H1 (cell line): ENCODE data around the gene PJA1. TPM values are rescaled to one million over a fixed set of nuclear protein-coding genes. Genes with fewer than 3 reads are reported as not detected.

ENCODE experiments used
- CTCF ChIA-PET: fragments of 300-600 bp; sonication (Branson Sonifier 250); formaldehyde crosslinking; loops from one replicate; lab custom pipeline; 2021; ENCODE audit not compliant: partially characterized antibody; lab: Charles Lee
- POLR2A ChIA-PET: fragments of 300-600 bp; sonication (Branson Sonifier 250); formaldehyde crosslinking; loops from one replicate; lab custom pipeline; 2021; ENCODE audit warnings: inconsistent platforms; ENCODE audit not compliant: partially characterized antibody; lab: Charles Lee
- DNase-seq, 2 experiments: peaks; one replicate each; pipeline versions ENCODE4 v3.0.0 to v3.0.0-alpha.2; 2010 to 2022; ENCODE audit warnings: low spot score in 2 of 2, low read depth in 1 of 2, mixed read lengths in 1 of 2
- FAIRE-seq: peaks from 2 replicates; lab custom pipeline; 2011; peaks lifted over from hg19 to GRCh38; lab: Jason Lieb, UNC
- H2AFZ ChIP-seq: 2 replicates; pipeline ENCODE4 v1.8.1; 2012; ENCODE audit warnings: low read length, inconsistent platforms
- H2AK5ac ChIP-seq: 2 replicates; pipeline ENCODE4 v1.6.1; 2013; ENCODE audit warnings: low read depth, low read length
- H2BK120ac ChIP-seq: replicated peaks from 2 replicates; pipeline ENCODE3; 2013; ENCODE audit warnings: low read depth, low read length, inconsistent platforms
- H2BK12ac ChIP-seq: 2 replicates; pipeline ENCODE4 v1.6.1; 2013; ENCODE audit warnings: low read depth, low read length
- H2BK15ac ChIP-seq: 2 replicates; pipeline ENCODE4 v1.6.1; 2013; ENCODE audit warnings: low read length
- H2BK20ac ChIP-seq: 2 replicates; pipeline ENCODE4 v1.6.1; 2013; ENCODE audit warnings: low read length
- H2BK5ac ChIP-seq: 2 replicates; pipeline ENCODE4 v1.6.1; 2013; ENCODE audit warnings: low read depth, low read length
- H3K14ac ChIP-seq: 2 replicates; pipeline ENCODE4 v1.6.1; 2013; ENCODE audit warnings: inconsistent platforms; ENCODE audit not compliant: insufficient read length
- H3K18ac ChIP-seq: 2 replicates; pipeline ENCODE4 v1.6.1; 2013; ENCODE audit warnings: low read length; ENCODE audit errors: extremely low read depth
- H3K23ac ChIP-seq: 2 replicates; pipeline ENCODE4 v1.6.1; 2013; ENCODE audit warnings: inconsistent platforms; ENCODE audit not compliant: insufficient read length
- H3K23me2 ChIP-seq: 2 replicates; pipeline ENCODE4 v1.6.1; 2013; ENCODE audit warnings: low read depth, low read length
- H3K27ac ChIP-seq: 2 replicates; pipeline ENCODE4 v1.6.1; 2011; ENCODE audit warnings: low read depth, low read length, inconsistent platforms
- H3K27me3 ChIP-seq, 4 experiments: replicated peaks in 1 of 4; 1 replicate in 1 of 4; 2 replicates in 3 of 4; pipeline versions ENCODE4 v1.6.1 to v1.8.1; 2011 to 2013; ENCODE audit warnings: low read length in 3 of 4, mild to moderate bottlenecking in 3 of 4, inconsistent platforms in 2 of 4, mixed read lengths in 2 of 4, moderate library complexity in 1 of 4; ENCODE audit not compliant: control insufficient read depth in 3 of 4, insufficient read depth in 3 of 4; ENCODE audit errors: extremely low read depth in 1 of 4
- H3K36me3 ChIP-seq, 4 experiments: 2 replicates each; pipeline versions ENCODE4 v1.6.1 to v1.8.1; 2011 to 2013; ENCODE audit warnings: mild to moderate bottlenecking in 4 of 4, low read length in 3 of 4, moderate library complexity in 2 of 4, control low read depth in 1 of 4, inconsistent platforms in 1 of 4; ENCODE audit not compliant: insufficient read depth in 4 of 4, control insufficient read depth in 2 of 4
- H3K4ac ChIP-seq: replicated peaks from 2 replicates; pipeline ENCODE3; 2013; ENCODE audit warnings: low read length, low read depth, mixed read lengths, inconsistent platforms; ENCODE audit not compliant: insufficient read length
- H3K4me1 ChIP-seq, 4 experiments: replicated peaks in 1 of 4; 1 replicate in 1 of 4; 2 replicates in 3 of 4; pipeline versions ENCODE4 v1.6.1 to v1.8.1; 2011 to 2013; ENCODE audit warnings: low read length in 3 of 4, inconsistent platforms in 2 of 4, mixed read lengths in 1 of 4; ENCODE audit not compliant: insufficient read depth in 4 of 4, control insufficient read depth in 3 of 4
- H3K4me2 ChIP-seq, 2 experiments: 2 replicates each; pipeline versions ENCODE4 v1.6.1 to v1.8.1; 2011 to 2013; ENCODE audit warnings: low read depth in 2 of 2, low read length in 2 of 2, control low read depth in 1 of 2, inconsistent platforms in 1 of 2, mild to moderate bottlenecking in 1 of 2; ENCODE audit not compliant: insufficient read depth in 1 of 2
- H3K4me3 ChIP-seq, 4 experiments: fragments of 200-600, 300-600 bp in 1 of 4; sonication (generic), shearing (Covaris generic), sonication (Bioruptor Twin) in 1 of 4; 2 replicates each; pipeline versions ENCODE4 v1.5.1 to v1.8.1; 2011 to 2016; ENCODE audit warnings: low read length in 4 of 4, low read depth in 3 of 4, control low read depth in 2 of 4, inconsistent platforms in 2 of 4, mild to moderate bottlenecking in 2 of 4, mixed read lengths in 1 of 4, moderate library complexity in 1 of 4; ENCODE audit not compliant: insufficient read depth in 2 of 4; ENCODE audit errors: extremely low read depth in 1 of 4
- H3K56ac ChIP-seq: replicated peaks from 2 replicates; pipeline ENCODE3; 2013; ENCODE audit warnings: low read depth, mild to moderate bottlenecking, mixed read lengths, low read length, inconsistent platforms; ENCODE audit not compliant: insufficient read length
- H3K79me1 ChIP-seq: 2 replicates; pipeline ENCODE4 v1.6.1; 2013; ENCODE audit warnings: low read depth, low read length, control low read depth
- H3K79me2 ChIP-seq, 2 experiments: 2 replicates each; pipeline versions ENCODE4 v1.6.1 to v1.8.1; 2012 to 2013; ENCODE audit warnings: low read length in 2 of 2, mild to moderate bottlenecking in 2 of 2, inconsistent platforms in 1 of 2; ENCODE audit not compliant: insufficient read depth in 2 of 2, control insufficient read depth in 1 of 2
- H3K9ac ChIP-seq, 4 experiments: replicated peaks in 1 of 4; 1 replicate in 1 of 4; 2 replicates in 3 of 4; pipeline versions ENCODE4 v1.6.1 to v1.8.1; 2011 to 2013; ENCODE audit warnings: low read depth in 3 of 4, low read length in 3 of 4, control low read depth in 2 of 4, mild to moderate bottlenecking in 2 of 4, moderate library complexity in 2 of 4, inconsistent platforms in 1 of 4; ENCODE audit errors: extremely low read depth in 1 of 4
- H3K9me3 ChIP-seq, 2 experiments: 2 replicates each; pipeline versions ENCODE4 v1.6.1 to v1.8.1; 2012 to 2013; ENCODE audit warnings: mild to moderate bottlenecking in 2 of 2, moderate library complexity in 2 of 2, control low read depth in 1 of 2, inconsistent platforms in 1 of 2, low read depth in 1 of 2, low read length in 1 of 2, mixed read lengths in 1 of 2; ENCODE audit not compliant: insufficient read depth in 2 of 2
- H4K20me1 ChIP-seq, 2 experiments: replicated peaks in 1 of 2; 2 replicates each; pipeline versions ENCODE3 to v1.8.1; 2011 to 2013; ENCODE audit warnings: inconsistent platforms in 2 of 2, low read length in 2 of 2, mild to moderate bottlenecking in 1 of 2; ENCODE audit not compliant: insufficient read depth in 2 of 2, control insufficient read depth in 1 of 2
- H4K5ac ChIP-seq: 2 replicates; pipeline ENCODE4 v1.6.1; 2013; ENCODE audit warnings: low read length, low read depth, mixed read lengths, inconsistent platforms; ENCODE audit not compliant: insufficient read length
- H4K8ac ChIP-seq: 2 replicates; pipeline ENCODE4 v1.8.0; 2013; ENCODE audit warnings: mild to moderate bottlenecking, moderate library complexity, low read length, inconsistent platforms; ENCODE audit not compliant: insufficient read depth; ENCODE audit errors: extremely low read depth
- H4K91ac ChIP-seq: replicated peaks from 2 replicates; pipeline ENCODE3; 2013; ENCODE audit warnings: low read length, mixed read lengths, inconsistent platforms; ENCODE audit not compliant: insufficient read length
- BACH1 ChIP-seq: IDR thresholded peaks from 2 replicates; pipeline ENCODE4 v1.6.1; 2012; ENCODE audit warnings: low read length, improper control_type of control experiment
- CTBP2 ChIP-seq: IDR thresholded peaks from 2 replicates; pipeline ENCODE4 v1.7.0; 2011; ENCODE audit warnings: borderline replicate concordance, mild to moderate bottlenecking, moderate library complexity, mixed read lengths, low read length; ENCODE audit not compliant: insufficient read depth, insufficient read length
- EZH2 ChIP-seq: fragments of 200-600 bp; sonication (generic); IDR thresholded peaks from 2 replicates; pipeline ENCODE4 v1.7.1; 2012; ENCODE audit warnings: low read depth, mild to moderate bottlenecking, moderate library complexity, low read length, inconsistent platforms; ENCODE audit not compliant: severe bottlenecking
- HDAC2 ChIP-seq, 2 experiments: fragments of 300-600 bp in 1 of 2; sonication (generic) in 1 of 2; IDR thresholded peaks; 2 replicates each; pipeline ENCODE4 v1.6.1; 2011 to 2012; ENCODE audit warnings: low read depth in 2 of 2, low read length in 2 of 2, mild to moderate bottlenecking in 2 of 2, moderate library complexity in 2 of 2, borderline replicate concordance in 1 of 2, inconsistent platforms in 1 of 2
- JUN ChIP-seq: IDR thresholded peaks from 2 replicates; pipeline ENCODE4 v1.6.1; 2011; ENCODE audit warnings: low read depth, mild to moderate bottlenecking, improper control_type of control experiment, low read length
- KDM1A ChIP-seq: fragments of 200-600, 300-600 bp; sonication (generic); IDR thresholded peaks from 2 replicates; pipeline ENCODE4 v1.7.1; 2016; ENCODE audit warnings: mild to moderate bottlenecking, low read length, borderline replicate concordance
- RAD21 ChIP-seq, 2 experiments: IDR thresholded peaks in 1 of 2; conservative IDR thresholded peaks in 1 of 2; 2 replicates each; pipeline ENCODE4 v1.6.1; 2011; ENCODE audit warnings: low read depth in 2 of 2, low read length in 2 of 2, improper control_type of control experiment in 1 of 2, inconsistent platforms in 1 of 2, mild to moderate bottlenecking in 1 of 2, moderate library complexity in 1 of 2
- RBBP5 ChIP-seq: IDR thresholded peaks from 2 replicates; pipeline ENCODE4 v1.7.1; 2012; ENCODE audit warnings: low read depth, mild to moderate bottlenecking, inconsistent platforms, low read length, moderate library complexity, borderline replicate concordance
- RNF2 ChIP-seq: fragments of 200-900, 300-1000 bp; sonication (generic); IDR thresholded peaks from 2 replicates; pipeline ENCODE4 v1.7.1; 2016; ENCODE audit warnings: borderline replicate concordance, low read depth, mild to moderate bottlenecking, antibody characterized with exemption, low read length; ENCODE audit not compliant: poor library complexity, severe bottlenecking; ENCODE audit errors: missing control alignments
- SP2 ChIP-seq: IDR thresholded peaks from 2 replicates; pipeline ENCODE4 v1.6.1; 2012; ENCODE audit warnings: mild to moderate bottlenecking, low read length, inconsistent platforms
- TAF7 ChIP-seq: optimal IDR thresholded peaks from 2 replicates; pipeline ENCODE3; 2011; ENCODE audit warnings: low read depth, mild to moderate bottlenecking, inconsistent platforms, low read length, moderate library complexity, borderline replicate concordance
- TBP ChIP-seq: IDR thresholded peaks from 2 replicates; pipeline ENCODE4 v1.6.1; 2011; ENCODE audit warnings: low read depth, low read length, improper control_type of control experiment
- TEAD4 ChIP-seq: IDR thresholded peaks from 2 replicates; pipeline ENCODE4 v1.6.1; 2012; ENCODE audit warnings: low read depth, low read length, inconsistent platforms, mixed read lengths
- WGBS, 2 experiments: shearing (Covaris generic) in 1 of 2; methylation state at CpG; one replicate each; pipeline versions ENCODE4 v1.1.6 to v1.1.7; 2013 to 2015; ENCODE audit warnings: low lambda C conversion rate in 2 of 2, mixed read lengths in 2 of 2, inconsistent platforms in 1 of 2, low coverage in 1 of 2, missing lambda C conversion rate in 1 of 2; ENCODE audit not compliant: insufficient replicate concordance in 2 of 2, insufficient coverage in 1 of 2, insufficient read length in 1 of 2; ENCODE audit errors: extremely low coverage in 1 of 2, missing lambda C conversion rate in 1 of 2; 5-methylcytosine and 5-hydroxymethylcytosine counted together
- polyA plus RNA-seq, 7 experiments: library from polyadenylated mRNA; depleted of rRNA in 3 of 7; stranded (reverse) in 5 of 7; unstranded in 2 of 7; fragments of >200 nt in 5 of 7; fragments of 200-250 nt in 2 of 7; gene quantifications; 1 replicate in 5 of 7; 2 replicates in 1 of 7; 4 replicates in 1 of 7; pipeline versions ENCODE4 v1.2.1 to v1.2.3, GENCODE V29; 2011 to 2013; ENCODE audit warnings: missing spikeins in 2 of 7, mixed read lengths in 2 of 7
- total RNA-seq: library from RNA; stranded (reverse); fragmentation: NEBNext Ultra II Directional; extraction: Animal tissue kit (Norgen Biotek cat#: 25700); gene quantifications from 2 replicates; pipeline ENCODE4 v1.2.1, GENCODE V29; 2021

Gene PJA1
- total and polyA plus RNA-seq, 2 of the 8 experiments (the other 6 are each of a cell fraction or from before 2014, with no cell fraction given), result 25.7 to 37.0 TPM

DNA sequence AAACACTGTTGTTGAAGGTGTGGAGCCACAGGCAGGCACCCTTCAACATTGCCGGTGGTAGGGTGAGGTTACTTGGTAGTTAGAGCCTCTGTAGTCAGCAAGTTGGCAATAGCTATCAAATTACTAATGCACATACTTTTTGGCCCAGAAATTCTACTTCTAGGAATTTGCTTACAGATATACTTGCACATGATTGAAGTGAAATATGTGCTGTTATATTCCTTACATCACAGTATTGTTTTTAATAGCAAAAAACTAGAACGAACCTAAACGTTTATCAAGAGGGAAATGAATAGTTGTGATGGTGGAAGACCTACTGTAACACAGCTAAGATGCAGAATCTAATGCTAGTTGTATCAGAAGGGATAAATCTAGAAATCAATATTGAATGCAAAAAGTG lies 7.7 kb upstream of the PJA1 start:
- Histone ChIP-seq H2BK120ac (no peak overlapping the region), H3K23me2 (no peaks in the 10 kb centered on the region), H3K18ac (no peak overlapping the region), H3K4me1 (no peaks in the 10 kb centered on the region), H3K79me2 (no peaks in the 10 kb centered on the region), H3K27ac (no peak overlapping the region), H2AK5ac (no peak overlapping the region), H3K4me3 (no peak overlapping the region), H2BK5ac (no peak overlapping the region), H2BK20ac (no peak overlapping the region), H3K27me3 (no peaks in the 10 kb centered on the region), H3K36me3 (no peaks in the 10 kb centered on the region), H2BK12ac (no peak overlapping the region), H3K9me3 (no peaks in the 10 kb centered on the region), H4K20me1 (no peaks in the 10 kb centered on the region), H2AFZ (no peak overlapping the region), H3K4me2 (no peak overlapping the region), H3K23ac (no peak overlapping the region), H3K56ac (no peak overlapping the region), H4K91ac (no peak overlapping the region), H3K79me1 (no peaks in the 10 kb centered on the region), H4K5ac (no peak overlapping the region), H2BK15ac (no peak overlapping the region), H3K4ac (no peak overlapping the region), H4K8ac (no peak overlapping the region), H3K14ac (no peak overlapping the region), H3K9ac (no peak overlapping the region)
- 83% methylated on average over 3 of the region's 3 CpGs; no CpG with 5 or more reads in 1 of the 2 experiments for WGBS, 2 experiments
- FAIRE-seq (no peak), DNase-seq (no peak)
- ChIA-PET CTCF (interaction anchor here (0.7 to 1.5 kb wide), 3 partner anchors 16 to 343 kb away, joined by 4 to 5 read pairs (median 5); no protein-coding TSS in a partner anchor), POLR2A (interaction anchor here (0.7 kb wide), 1 partner anchor 35 kb away, joined by 4 read pairs; no protein-coding TSS in a partner anchor)
- TF ChIP-seq HDAC2 (IDR thresholded peaks at IDR 0.05; ENCODE audit: borderline replicate concordance in 1 of 2, low read depth in 2 of 2, low read length in 2 of 2) (no peak), RNF2 (no peak), TAF7 (no peak), JUN (no peak), RAD21 (IDR thresholded peaks at IDR 0.05 in 1 of 2, conservative IDR thresholded peaks at IDR 0.05 in 1 of 2; ENCODE audit: low read depth in 2 of 2, low read length in 2 of 2) (no peak), SP2 (no peak), EZH2 (no peak), TEAD4 (no peak), CTBP2 (no peak), KDM1A (no peak), RBBP5 (no peak), TBP (no peak), BACH1 (no peak)
